DOHH2 (cell line): Measurements from ENCODE around the gene SPTBN1.

Experiments
- H3F3A ChIP-seq: fragments of 200-600 bp; sonication (generic), shearing (Covaris generic); 2 replicates; pipeline ENCODE4 v1.6.0; 2016; ENCODE audit warnings: antibody characterized with exemption, mild to moderate bottlenecking; ENCODE audit not compliant: control insufficient read depth, insufficient read depth
- H3K27ac ChIP-seq: fragments of 200-600 bp; sonication (generic); 2 replicates; pipeline ENCODE4 v1.5.1; 2014; ENCODE audit warnings: low read depth, mild to moderate bottlenecking, low read length, moderate library complexity
- H3K27me3 ChIP-seq: fragments of 200-600 bp; sonication (generic); 2 replicates; pipeline ENCODE4 v1.6.1; 2014; ENCODE audit warnings: mild to moderate bottlenecking, low read length, mixed read lengths; ENCODE audit not compliant: control insufficient read depth
- H3K36me3 ChIP-seq: fragments of 200-600 bp; sonication (generic); 2 replicates; pipeline ENCODE4 v1.6.1; 2014; ENCODE audit warnings: mild to moderate bottlenecking, low read length, moderate library complexity, mixed read lengths; ENCODE audit not compliant: control insufficient read depth
- H3K4me1 ChIP-seq: fragments of 200-600 bp; sonication (generic); 2 replicates; pipeline ENCODE4 v1.6.1; 2014; ENCODE audit warnings: mild to moderate bottlenecking, low read length, mixed read lengths; ENCODE audit not compliant: control insufficient read depth
- H3K4me2 ChIP-seq: fragments of 200-600 bp; sonication (generic); 2 replicates; pipeline ENCODE4 v1.6.0; 2014; ENCODE audit warnings: mild to moderate bottlenecking, low read length, moderate library complexity
- H3K4me3 ChIP-seq: fragments of 200-600 bp; sonication (generic); 2 replicates; pipeline ENCODE4 v1.5.1; 2014; ENCODE audit warnings: mild to moderate bottlenecking, low read length, mixed read lengths
- H3K79me2 ChIP-seq: fragments of 200-600 bp; sonication (generic); 2 replicates; pipeline ENCODE4 v1.6.1; 2014; ENCODE audit warnings: mild to moderate bottlenecking, low read length, mixed read lengths; ENCODE audit not compliant: control insufficient read depth
- H3K9me2 ChIP-seq: fragments of 200-600 bp; sonication (generic); replicated peaks from 2 replicates; pipeline ENCODE4 v1.6.1; 2014; ENCODE audit warnings: mild to moderate bottlenecking, low read length, mixed read lengths; ENCODE audit not compliant: control insufficient read depth
- H3K9me3 ChIP-seq: fragments of 200-600 bp; sonication (generic); 2 replicates; pipeline ENCODE4 v1.6.1; 2014; ENCODE audit warnings: antibody characterized with exemption, low read length, mixed read lengths; ENCODE audit not compliant: control insufficient read depth, insufficient read depth
- H4K20me1 ChIP-seq: fragments of 200-600 bp; sonication (generic); 2 replicates; pipeline ENCODE4 v1.6.0; 2014; ENCODE audit warnings: low read depth, mild to moderate bottlenecking, antibody characterized with exemption, low read length, moderate library complexity; ENCODE audit not compliant: control insufficient read depth, insufficient read depth
- CTCF ChIP-seq: fragments of 200-600 bp; sonication (generic); IDR thresholded peaks from one replicate; pipeline ENCODE4 v1.5.1; 2014; ENCODE audit warnings: antibody characterized with exemption, mild to moderate bottlenecking, low read depth, low read length; ENCODE audit not compliant: poor library complexity, severe bottlenecking
- EZH2phosphoT487 ChIP-seq: fragments of 200-600 bp; sonication (generic); IDR thresholded peaks from 2 replicates; pipeline ENCODE4 v1.6.1; 2017; ENCODE audit warnings: borderline replicate concordance, mild to moderate bottlenecking, antibody characterized with exemption, low read length, moderate library complexity, mixed read lengths

The SPTBN1 gene

GRCh38 chr2:54534221-54534620 lies 78.1 kb downstream of the SPTBN1 start:
- Histone ChIP-seq H3K9me3 (no peaks in the 10 kb centered on the region), H3K36me3 (no peaks in the 10 kb centered on the region), H4K20me1 (no peaks in the 10 kb centered on the region), H3F3A (no peaks in the 10 kb centered on the region), H3K27me3 (no peaks in the 10 kb centered on the region; the same call in 1 of the 2 replicates), H3K4me2 (no peak overlapping the region), H3K9me2 (no peaks in the 10 kb centered on the region), H3K27ac (no peak overlapping the region), H3K4me1 (no peaks in the 10 kb centered on the region), H3K4me3 (no peak overlapping the region), H3K79me2 (no peaks in the 10 kb centered on the region)
- TF ChIP-seq CTCF: no peak
- TF ChIP-seq EZH2phosphoT487: no peak

- H4K20me1 ChIP-seq: no peaks in the 10 kb centered on the region
Measured at GRCh38 chr2:54534625-54535024, 78.5 kb downstream of the SPTBN1 start.

GRCh38 chr2:54535599-54536195 lies 79.6 kb downstream of the SPTBN1 start:
- no peaks in the 10 kb centered on the region for H4K20me1 ChIP-seq
- no peaks in the 10 kb centered on the region for H3K79me2 ChIP-seq
- H3K9me2 ChIP-seq: no peaks in the 10 kb centered on the region
- H3K36me3 ChIP-seq: no peaks in the 10 kb centered on the region
- no peak overlapping the region for H3K27ac ChIP-seq
- H3K4me2 ChIP-seq: no peak overlapping the region
- no peak overlapping the region for H3K4me3 ChIP-seq
- no peaks in the 10 kb centered on the region for H3F3A ChIP-seq
- no peaks in the 10 kb centered on the region for H3K4me1 ChIP-seq
- no peaks in the 10 kb centered on the region; the same call in 1 of the 2 replicates for H3K27me3 ChIP-seq
- no peaks in the 10 kb centered on the region for H3K9me3 ChIP-seq
- TF ChIP-seq CTCF: no peak
- TF ChIP-seq EZH2phosphoT487: no peak

More at GRCh38 chr2:54534625-54535024, 78.5 kb downstream of the SPTBN1 start:
- Histone ChIP-seq H3K27me3 (no peaks in the 10 kb centered on the region; the same call in 1 of the 2 replicates), H3K27ac (no peak overlapping the region), H3K4me3 (no peak overlapping the region), H3K4me2 (no peak overlapping the region), H3K36me3 (no peaks in the 10 kb centered on the region), H3K4me1 (no peaks in the 10 kb centered on the region), H3K9me2 (no peaks in the 10 kb centered on the region), H3K9me3 (no peaks in the 10 kb centered on the region), H3F3A (no peaks in the 10 kb centered on the region), H3K79me2 (no peaks in the 10 kb centered on the region)
- TF ChIP-seq CTCF: no peak
- TF ChIP-seq EZH2phosphoT487: no peak
